Trophoblast cell (in vitro differentiated cells and primary cell): Measurements from ENCODE around the gene C10orf53.
"Not testable (repeated sequence)": the region's sequence is repeated elsewhere in the genome, so short reads cannot be mapped to it uniquely, and the experiment has no call there.

Experiments used
- DNase-seq, 2 donors: peaks; one replicate each; pipeline ENCODE4 v3.0.0-alpha.2; 2016
- H2AFZ ChIP-seq: 2 replicates; pipeline ENCODE4 v1.6.1; 2013; ENCODE audit warnings: low read length, moderate library complexity, mild to moderate bottlenecking; ENCODE audit not compliant: insufficient read depth, poor library complexity
- H2AK5ac ChIP-seq: 2 replicates; pipeline ENCODE4 v1.6.1; 2013; ENCODE audit warnings: mild to moderate bottlenecking, low read length
- H2BK120ac ChIP-seq: 2 replicates; pipeline ENCODE4 v1.6.1; 2013; ENCODE audit warnings: low read length, mild to moderate bottlenecking, moderate library complexity; ENCODE audit not compliant: insufficient read depth, poor library complexity
- H2BK12ac ChIP-seq: 2 replicates; pipeline ENCODE4 v1.6.1; 2013; ENCODE audit warnings: mild to moderate bottlenecking, low read length, moderate library complexity
- H2BK5ac ChIP-seq: 2 replicates; pipeline ENCODE4 v1.6.1; 2013; ENCODE audit warnings: low read length, low read depth, moderate library complexity, mild to moderate bottlenecking; ENCODE audit not compliant: poor library complexity
- H3K14ac ChIP-seq: 2 replicates; pipeline ENCODE4 v1.6.1; 2013; ENCODE audit warnings: mild to moderate bottlenecking, low read length
- H3K18ac ChIP-seq: 2 replicates; pipeline ENCODE4 v1.6.1; 2013; ENCODE audit warnings: mild to moderate bottlenecking, low read length
- H3K23ac ChIP-seq: 2 replicates; pipeline ENCODE4 v1.6.1; 2013; ENCODE audit warnings: low read length
- H3K27ac ChIP-seq: 2 replicates; pipeline ENCODE4 v1.5.1; 2013; ENCODE audit warnings: low read depth, mild to moderate bottlenecking, inconsistent platforms, low read length, moderate library complexity
- H3K27me3 ChIP-seq: 2 replicates; pipeline ENCODE4 v1.6.1; 2013; ENCODE audit warnings: inconsistent platforms, mild to moderate bottlenecking, low read length, moderate library complexity; ENCODE audit not compliant: insufficient read depth
- H3K36me3 ChIP-seq, 2 experiments: 1 replicate in 1 of 2; 2 replicates in 1 of 2; pipeline ENCODE4 v1.6.1; 2013; ENCODE audit warnings: low read length in 2 of 2, mild to moderate bottlenecking in 2 of 2, moderate library complexity in 1 of 2; ENCODE audit not compliant: insufficient read depth in 2 of 2, control insufficient read depth in 1 of 2
- H3K4ac ChIP-seq: 2 replicates; pipeline ENCODE4 v1.6.1; 2013; ENCODE audit warnings: low read depth, mild to moderate bottlenecking, low read length, moderate library complexity
- H3K4me1 ChIP-seq, 2 experiments: 1 replicate in 1 of 2; 2 replicates in 1 of 2; pipeline ENCODE4 v1.6.1; 2013; ENCODE audit warnings: low read length in 2 of 2, mild to moderate bottlenecking in 2 of 2, moderate library complexity in 1 of 2; ENCODE audit not compliant: insufficient read depth in 2 of 2, control insufficient read depth in 1 of 2
- H3K4me2 ChIP-seq: 2 replicates; pipeline ENCODE4 v1.6.1; 2013; ENCODE audit warnings: inconsistent platforms, mild to moderate bottlenecking, low read length, moderate library complexity
- H3K4me3 ChIP-seq: 2 replicates; pipeline ENCODE4 v1.5.1; 2013; ENCODE audit warnings: mild to moderate bottlenecking, low read depth, low read length, inconsistent platforms
- H3K79me1 ChIP-seq: one replicate; pipeline ENCODE4 v1.6.1; 2013; ENCODE audit warnings: low read length
- H3K79me2 ChIP-seq: 2 replicates; pipeline ENCODE4 v1.6.1; 2013; ENCODE audit warnings: low read length, mild to moderate bottlenecking; ENCODE audit not compliant: control insufficient read depth, insufficient read depth, poor library complexity
- H3K9ac ChIP-seq: 2 replicates; pipeline ENCODE4 v1.6.1; 2013; ENCODE audit warnings: mild to moderate bottlenecking, low read length
- H3K9me3 ChIP-seq: 2 replicates; pipeline ENCODE4 v1.6.1; 2013; ENCODE audit warnings: low read depth, mild to moderate bottlenecking, control low read depth, inconsistent platforms, low read length; ENCODE audit not compliant: insufficient read depth
- H4K12ac ChIP-seq: 2 replicates; pipeline ENCODE4 v1.6.1; 2013; ENCODE audit warnings: low read depth, mild to moderate bottlenecking, low read length, moderate library complexity
- H4K8ac ChIP-seq: 2 replicates; pipeline ENCODE4 v1.6.1; 2013; ENCODE audit warnings: low read depth, mild to moderate bottlenecking, low read length, moderate library complexity
- H4K91ac ChIP-seq: one replicate; pipeline ENCODE4 v1.6.1; 2013; ENCODE audit warnings: low read depth, mild to moderate bottlenecking, low read length, moderate library complexity
- WGBS: extraction: QIAGEN DNeasy Blood & Tissue Kit; methylation state at CpG from one replicate; pipeline ENCODE4 v1.1.7; 2013; ENCODE audit warnings: missing lambda C conversion rate; ENCODE audit not compliant: insufficient read length, insufficient coverage; ENCODE audit errors: extremely low coverage; 5-methylcytosine and 5-hydroxymethylcytosine counted together

Gene C10orf53

GRCh38 chr10:49710966-49711365 lies 31.5 kb downstream of the C10orf53 start:
- Histone ChIP-seq H3K79me1 (no peaks in the 10 kb centered on the region), H2BK12ac (no peak overlapping the region), H3K23ac (no peak overlapping the region), H2AK5ac (no peak overlapping the region), H3K27me3 (no peaks in the 10 kb centered on the region), H3K4ac (no peak overlapping the region), H2AFZ (no peak overlapping the region), H4K12ac (no peak overlapping the region), H3K79me2 (no peaks in the 10 kb centered on the region), H3K9ac (no peak overlapping the region), H3K36me3 (no peaks in the 10 kb centered on the region), H3K4me2 (no peak overlapping the region), H3K18ac (no peak overlapping the region), H2BK5ac (no peak overlapping the region), H3K27ac (no peak overlapping the region), H2BK120ac (no peak overlapping the region), H3K14ac (no peak overlapping the region), H4K8ac (no peak overlapping the region), H4K91ac (no peak overlapping the region), H3K9me3 (peaks cover 2% of the 10 kb centered on the region), H3K4me1 (no peaks in the 10 kb centered on the region), H3K4me3 (no peak overlapping the region)
- no peak for DNase-seq
- WGBS, result no CpG with 5 or more reads among the region's 6 CpGs

- H3K14ac ChIP-seq, result no peak overlapping the region
- no peak overlapping the region for H3K9ac ChIP-seq
- no peak overlapping the region for H3K4me2 ChIP-seq
- H3K4me3 ChIP-seq, result no peak overlapping the region
- H3K4ac ChIP-seq, result no peak overlapping the region
- no peak overlapping the region for H4K12ac ChIP-seq
- H3K27me3 ChIP-seq, result no peaks in the 10 kb centered on the region
- no peak overlapping the region for H2AK5ac ChIP-seq
- H3K4me1 ChIP-seq, result no peaks in the 10 kb centered on the region
- no peak overlapping the region for H2BK120ac ChIP-seq
- no peak overlapping the region for H3K27ac ChIP-seq
- no peak overlapping the region for H3K18ac ChIP-seq
- no peaks in the 10 kb centered on the region for H3K79me2 ChIP-seq
- no peak overlapping the region for H3K23ac ChIP-seq
- no peaks in the 10 kb centered on the region for H3K79me1 ChIP-seq
- no peak overlapping the region for H4K8ac ChIP-seq
- H2AFZ ChIP-seq, result no peak overlapping the region
- H3K9me3 ChIP-seq, result peaks cover 2% of the 10 kb centered on the region
- no CpG with 5 or more reads among the region's 8 CpGs for WGBS
- no peak for DNase-seq
- H4K91ac ChIP-seq, result no peak overlapping the region
- H3K36me3 ChIP-seq, result no peaks in the 10 kb centered on the region
- no peak overlapping the region for H2BK5ac ChIP-seq
- no peak overlapping the region for H2BK12ac ChIP-seq
These were observed 32.0 kb downstream of the C10orf53 start for GRCh38 chr10:49711481-49711880.

- Histone ChIP-seq H3K9ac (no peak overlapping the region), H2AK5ac (no peak overlapping the region), H3K27ac (no peak overlapping the region)
These were observed 33.8 kb downstream of the C10orf53 start for GRCh38 chr10:49713266-49713665.

GRCh38 chr10:49715157-49715556 lies 35.7 kb downstream of the C10orf53 start:
- H3K4ac ChIP-seq, H3K4me1 ChIP-seq, H2BK12ac ChIP-seq, H3K18ac ChIP-seq, H2AFZ ChIP-seq, H2BK120ac ChIP-seq, H4K8ac ChIP-seq, H3K79me2 ChIP-seq, H2BK5ac ChIP-seq, H3K27ac ChIP-seq, H3K79me1 ChIP-seq, DNase-seq, H3K27me3 ChIP-seq, H3K23ac ChIP-seq, H2AK5ac ChIP-seq, H3K9me3 ChIP-seq, H3K4me2 ChIP-seq, H3K36me3 ChIP-seq, H3K14ac ChIP-seq, H4K91ac ChIP-seq, H4K12ac ChIP-seq, H3K9ac ChIP-seq, H3K4me3 ChIP-seq: not testable (repeated sequence)
- WGBS, result no CpG with 5 or more reads among the region's 7 CpGs

More at GRCh38 chr10:49713266-49713665, 33.8 kb downstream of the C10orf53 start:
- WGBS, result no CpG with 5 or more reads among the region's 5 CpGs
- no peaks in the 10 kb centered on the region for H3K27me3 ChIP-seq
- H2BK5ac ChIP-seq, result no peak overlapping the region
- no peak overlapping the region for H4K91ac ChIP-seq
- no peaks in the 10 kb centered on the region for H3K79me1 ChIP-seq
- no peak for DNase-seq
- no peak overlapping the region for H2BK12ac ChIP-seq
- no peak overlapping the region for H3K14ac ChIP-seq
- no peak overlapping the region for H4K12ac ChIP-seq
- H3K4me3 ChIP-seq, result no peak overlapping the region
- no peak overlapping the region for H3K4ac ChIP-seq
- H3K9me3 ChIP-seq, result peaks cover 2% of the 10 kb centered on the region
- no peaks in the 10 kb centered on the region for H3K4me1 ChIP-seq
- no peaks in the 10 kb centered on the region for H3K79me2 ChIP-seq
- H2AFZ ChIP-seq, result no peak overlapping the region
- no peaks in the 10 kb centered on the region for H3K36me3 ChIP-seq
- H3K18ac ChIP-seq, result no peak overlapping the region
- H3K4me2 ChIP-seq, result no peak overlapping the region
- H2BK120ac ChIP-seq, result no peak overlapping the region
- H3K23ac ChIP-seq, result no peak overlapping the region
- H4K8ac ChIP-seq, result no peak overlapping the region
